CD14-positive monocyte (primary cell): ENCODE data around the gene S1PR2. TPM values are rescaled to one million over a fixed set of nuclear protein-coding genes. Genes with fewer than 3 reads are reported as not detected.
"Not testable (repeated sequence)": the region's sequence is repeated elsewhere in the genome, so short reads cannot be mapped to it uniquely, and the experiment has no call there.

Experiments used
- DNase-seq, 3 donors: peaks; one replicate each; pipeline ENCODE4 v3.0.0-alpha.2; 2011 to 2022
- H2AFZ ChIP-seq: 2 replicates; pipeline ENCODE4 v1.6.0; 2012; ENCODE audit warnings: mild to moderate bottlenecking, low read depth, low read length, inconsistent platforms; ENCODE audit not compliant: insufficient read depth, poor library complexity, severe bottlenecking
- H3K27ac ChIP-seq, 2 donors: 1 replicate in 1 of 2; 2 replicates in 1 of 2; pipeline ENCODE4 v1.5.1; 2012 to 2013; ENCODE audit warnings: low read length in 2 of 2, control low read depth in 1 of 2, inconsistent platforms in 1 of 2, low read depth in 1 of 2, mild to moderate bottlenecking in 1 of 2
- H3K27me3 ChIP-seq, 2 donors: one replicate each; pipeline versions ENCODE4 v1.6.0 to v1.6.1; 2011 to 2013; ENCODE audit warnings: low read length in 2 of 2; ENCODE audit not compliant: control insufficient read depth in 2 of 2, insufficient read depth in 2 of 2
- H3K36me3 ChIP-seq, 2 donors: replicated peaks in 1 of 2; 1 replicate in 1 of 2; 2 replicates in 1 of 2; pipeline versions ENCODE4 v1.5.1 to v1.6.1; 2012 to 2013; ENCODE audit warnings: low read length in 2 of 2, control low read depth in 1 of 2, inconsistent platforms in 1 of 2, mild to moderate bottlenecking in 1 of 2; ENCODE audit not compliant: insufficient read depth in 2 of 2, control insufficient read depth in 1 of 2
- H3K4me1 ChIP-seq, 2 donors: 1 replicate in 1 of 2; 2 replicates in 1 of 2; pipeline versions ENCODE4 v1.5.1 to v1.6.1; 2012 to 2013; ENCODE audit warnings: low read length in 2 of 2, control low read depth in 1 of 2, inconsistent platforms in 1 of 2, mild to moderate bottlenecking in 1 of 2, moderate library complexity in 1 of 2; ENCODE audit not compliant: insufficient read depth in 2 of 2, control insufficient read depth in 1 of 2
- H3K4me2 ChIP-seq: replicated peaks from 2 replicates; pipeline ENCODE3; 2012; ENCODE audit warnings: low read length, moderate library complexity, mild to moderate bottlenecking; ENCODE audit not compliant: poor library complexity, severe bottlenecking; ENCODE audit errors: extremely low read depth
- H3K4me3 ChIP-seq, 3 experiments: fragments of 200-600 bp in 1 of 3; sonication (generic) in 1 of 3; replicated peaks in 1 of 3; 1 replicate in 2 of 3; 2 replicates in 1 of 3; pipeline ENCODE4 v1.5.1; 2011 to 2013; ENCODE audit warnings: low read length in 3 of 3, mild to moderate bottlenecking in 3 of 3, control low read depth in 2 of 3, low read depth in 2 of 3, inconsistent platforms in 1 of 3, moderate library complexity in 1 of 3
- H3K79me2 ChIP-seq: 2 replicates; pipeline ENCODE4 v1.6.0; 2012; ENCODE audit warnings: mild to moderate bottlenecking, control low read depth, inconsistent platforms, low read length, moderate library complexity; ENCODE audit not compliant: insufficient read depth
- H3K9ac ChIP-seq: 2 replicates; pipeline ENCODE4 v1.6.0; 2017; ENCODE audit warnings: low read length, mild to moderate bottlenecking; ENCODE audit not compliant: insufficient read depth, poor library complexity, severe bottlenecking
- H3K9me3 ChIP-seq, 2 donors: replicated peaks in 1 of 2; 1 replicate in 1 of 2; 2 replicates in 1 of 2; pipeline versions ENCODE4 v1.5.1 to v1.6.1; 2012 to 2013; ENCODE audit warnings: low read length in 2 of 2, control low read depth in 1 of 2; ENCODE audit not compliant: control insufficient read depth in 1 of 2, insufficient read depth in 1 of 2
- H4K20me1 ChIP-seq: 2 replicates; pipeline ENCODE4 v1.6.0; 2012; ENCODE audit warnings: mild to moderate bottlenecking, low read length, control low read depth, moderate library complexity; ENCODE audit not compliant: insufficient read depth
- H3K27ac Mint-ChIP-seq, 7 donors: one replicate each; pipeline ENCODE4 v1.8.0; 2020; ENCODE audit warnings: mild to moderate bottlenecking in 7 of 7, mixed read lengths in 7 of 7, moderate library complexity in 6 of 7, inconsistent platforms in 2 of 7
- H3K27me3 Mint-ChIP-seq, 3 donors: one replicate each; pipeline ENCODE4 v1.8.0; 2021 to 2022; ENCODE audit warnings: low read depth in 3 of 3, mild to moderate bottlenecking in 3 of 3, mixed read lengths in 3 of 3, moderate library complexity in 3 of 3, inconsistent platforms in 1 of 3
- H3K36me3 Mint-ChIP-seq, 2 donors: one replicate each; pipeline ENCODE4 v1.8.0; 2020; ENCODE audit warnings: mixed read lengths in 2 of 2, inconsistent platforms in 1 of 2, mild to moderate bottlenecking in 1 of 2
- H3K4me1 Mint-ChIP-seq: one replicate; pipeline ENCODE4 v1.8.0; 2020; ENCODE audit warnings: mild to moderate bottlenecking, mixed read lengths
- H3K4me3 Mint-ChIP-seq, 2 donors: one replicate each; pipeline ENCODE4 v1.8.0; 2020; ENCODE audit warnings: mild to moderate bottlenecking in 2 of 2, mixed read lengths in 2 of 2, moderate library complexity in 1 of 2
- H3K9me3 Mint-ChIP-seq, 7 donors: one replicate each; pipeline ENCODE4 v1.8.0; 2020 to 2022; ENCODE audit warnings: mixed read lengths in 7 of 7, mild to moderate bottlenecking in 6 of 7, moderate library complexity in 6 of 7, inconsistent platforms in 2 of 7
- WGBS: methylation state at CpG from one replicate; pipeline ENCODE4 v1.1.5; 2013; ENCODE audit warnings: missing lambda C conversion rate; ENCODE audit not compliant: insufficient coverage; 5-methylcytosine and 5-hydroxymethylcytosine counted together
- intact Hi-C, 2 donors: fragments of 100-400 bp; cut with micrococcal nuclease; formaldehyde crosslinking; loops; one replicate each; pipeline versions ENCODE4 v1.15.0 to v1.15.1; 2023
- polyA plus RNA-seq, 3 donors: library from polyadenylated mRNA; depleted of rRNA in 1 of 3; unstranded in 2 of 3; stranded (reverse) in 1 of 3; fragments of 300-500 nt in 2 of 3; fragments of >200 nt in 1 of 3; fragmentation: Illumina TruSeq in 2 of 3; gene quantifications; 1 replicate in 2 of 3; 2 replicates in 1 of 3; pipeline ENCODE4 v1.2.3, GENCODE V29; 2012 to 2021
- TF ChIP-seq, protein P1 (sequence below): fragments of 200-600 bp; IDR thresholded peaks from one replicate; pipeline ENCODE4 v1.8.0; 2022; ENCODE audit warnings: antibody characterized with exemption, mild to moderate bottlenecking

Gene S1PR2
- polyA plus RNA-seq, 3 donors, result 0.40 to 2.0 (median 0.55) TPM

DNA sequence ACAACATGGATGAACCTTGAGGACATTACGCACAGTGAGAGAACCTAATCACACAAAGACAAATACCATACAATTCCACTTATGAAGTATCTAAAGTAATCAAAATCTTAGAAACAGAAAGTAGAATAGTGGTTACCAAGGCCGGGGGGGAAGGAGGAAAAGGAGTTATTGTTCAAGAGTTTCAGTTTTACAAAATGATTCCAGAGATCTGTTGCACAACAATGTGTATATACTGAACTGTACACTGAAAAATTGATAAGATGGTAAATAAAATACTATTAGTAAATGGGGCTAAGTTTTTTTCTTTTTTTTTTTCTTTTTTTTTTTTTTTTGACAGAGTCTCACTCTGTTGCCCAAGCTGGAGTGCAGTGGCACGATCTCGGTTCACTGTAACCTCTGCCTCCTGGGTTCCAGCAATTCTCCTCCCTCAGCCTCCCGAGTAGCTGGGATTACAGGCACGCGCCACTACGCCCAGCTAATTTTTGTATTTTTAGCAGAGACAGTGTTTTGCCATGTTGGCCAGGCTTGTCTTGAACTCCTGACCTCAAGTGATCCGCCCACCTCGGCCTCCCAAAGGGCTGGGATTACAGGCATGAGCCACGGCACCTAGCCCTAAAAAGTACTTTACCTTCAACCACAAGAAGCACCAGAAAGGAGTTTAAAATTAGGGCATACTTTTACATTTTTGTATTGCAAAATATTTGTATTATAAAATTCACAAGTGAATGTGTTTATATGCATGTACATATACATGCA, 32.1 kb downstream of the S1PR2 start:
- 25% methylated on average over 6 of the region's 11 CpGs for WGBS
- H3K36me3 ChIP-seq, H3K79me2 ChIP-seq, H3K9me3 Mint-ChIP-seq, H3K9me3 ChIP-seq, H3K9ac ChIP-seq, H3K27me3 Mint-ChIP-seq, H3K36me3 Mint-ChIP-seq, H3K27me3 ChIP-seq, H4K20me1 ChIP-seq: not testable (repeated sequence)
- peaks cover 25% of the 10 kb centered on the region for H3K4me1 Mint-ChIP-seq
- peak overlapping the region; percentile 62 to 80 for H3K27ac ChIP-seq
- peak overlapping the region; percentile 69 for H3K4me2 ChIP-seq
- peak overlapping the region; percentile 56 for H2AFZ ChIP-seq
- peak in 2 of 3 donors; percentile 43 to 73 for DNase-seq
- peak overlapping the region in 1 of 3 experiments; percentile 63 for H3K4me3 ChIP-seq
- H3K4me1 ChIP-seq, result peaks cover 34 to 36% of the 10 kb centered on the region in 2 donors
- H3K4me3 Mint-ChIP-seq, result peak overlapping the region; percentile 48 to 75
- intact Hi-C loops, result loop anchor here (5.0 to 10.0 kb wide), 3 partner anchors 53 to 94 kb away; partner anchors contain the start of genes ANGPTL6 (in 1 of the 2), MRPL4 (in 1 of the 2) and PPAN (in 1 of the 2)
- peak overlapping the region; percentile 83 to 92 (median 90) for H3K27ac Mint-ChIP-seq

DNA sequence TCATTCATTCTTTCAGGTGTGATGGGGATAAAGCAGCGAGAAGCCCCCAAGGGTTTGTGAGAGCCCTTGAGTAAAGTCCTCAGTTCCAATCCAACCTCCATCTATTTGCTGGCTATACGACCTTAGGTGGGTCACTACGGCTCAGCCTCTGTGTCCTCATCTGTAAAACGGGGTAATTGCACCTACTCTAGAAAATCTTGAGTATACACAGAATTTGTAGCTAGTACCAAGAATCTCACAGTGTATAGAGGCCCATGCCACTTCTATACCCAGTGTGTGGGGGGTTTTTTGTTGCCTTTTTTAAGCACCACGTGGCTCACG, 36.0 kb downstream of the S1PR2 start:
- H3K27me3 ChIP-seq, result no peaks in the 10 kb centered on the region
- H4K20me1 ChIP-seq, result peaks cover 19% of the 10 kb centered on the region
- Mint-ChIP-seq H3K36me3 (peaks cover 6 to 11% of the 10 kb centered on the region in 2 donors), H3K4me1 (peaks cover 29% of the 10 kb centered on the region), H3K27ac (peak overlapping the region; percentile 63 to 92 (median 83)), H3K9me3 (no peaks in the 10 kb centered on the region), H3K4me3 (peak overlapping the region; percentile 88 to 91), H3K27me3 (no peaks in the 10 kb centered on the region)
- DNase-seq, result no peak
- H2AFZ ChIP-seq, result peak overlapping the region; percentile 97
- peak overlapping the region; percentile 55 to 76 for H3K27ac ChIP-seq
- peak overlapping the region; percentile 82 to 95 (median 82) for H3K4me3 ChIP-seq
- intact Hi-C loops, result loop anchor here (5.0 to 10.0 kb wide), 3 partner anchors 57 to 90 kb away; partner anchors contain the start of genes ANGPTL6 (in 1 of the 2), MRPL4 (in 1 of the 2) and PPAN (in 1 of the 2)
- H3K4me2 ChIP-seq, result peak overlapping the region; percentile 99
- peaks cover 47% of the 10 kb centered on the region for H3K79me2 ChIP-seq
- H3K9ac ChIP-seq, result peak overlapping the region; percentile 70
- WGBS, result no CpG with 5 or more reads among the region's 6 CpGs
- peaks cover 41 to 50% of the 10 kb centered on the region in 2 donors for H3K4me1 ChIP-seq
- peaks cover 0 to 3% of the 10 kb centered on the region in 2 donors for H3K36me3 ChIP-seq
- no peaks in the 10 kb centered on the region for H3K9me3 ChIP-seq
- TF ChIP-seq, protein P1, sequence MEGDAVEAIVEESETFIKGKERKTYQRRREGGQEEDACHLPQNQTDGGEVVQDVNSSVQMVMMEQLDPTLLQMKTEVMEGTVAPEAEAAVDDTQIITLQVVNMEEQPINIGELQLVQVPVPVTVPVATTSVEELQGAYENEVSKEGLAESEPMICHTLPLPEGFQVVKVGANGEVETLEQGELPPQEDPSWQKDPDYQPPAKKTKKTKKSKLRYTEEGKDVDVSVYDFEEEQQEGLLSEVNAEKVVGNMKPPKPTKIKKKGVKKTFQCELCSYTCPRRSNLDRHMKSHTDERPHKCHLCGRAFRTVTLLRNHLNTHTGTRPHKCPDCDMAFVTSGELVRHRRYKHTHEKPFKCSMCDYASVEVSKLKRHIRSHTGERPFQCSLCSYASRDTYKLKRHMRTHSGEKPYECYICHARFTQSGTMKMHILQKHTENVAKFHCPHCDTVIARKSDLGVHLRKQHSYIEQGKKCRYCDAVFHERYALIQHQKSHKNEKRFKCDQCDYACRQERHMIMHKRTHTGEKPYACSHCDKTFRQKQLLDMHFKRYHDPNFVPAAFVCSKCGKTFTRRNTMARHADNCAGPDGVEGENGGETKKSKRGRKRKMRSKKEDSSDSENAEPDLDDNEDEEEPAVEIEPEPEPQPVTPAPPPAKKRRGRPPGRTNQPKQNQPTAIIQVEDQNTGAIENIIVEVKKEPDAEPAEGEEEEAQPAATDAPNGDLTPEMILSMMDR, result no peak
